ENCODE results near the gene UBE2H. TPM values are rescaled to one million over a fixed set of nuclear protein-coding genes. Genes with fewer than 3 reads are reported as not detected.

Gene UBE2H
- total RNA-seq, 1 experiment from 2014 or later: 58.0 TPM

DNA sequence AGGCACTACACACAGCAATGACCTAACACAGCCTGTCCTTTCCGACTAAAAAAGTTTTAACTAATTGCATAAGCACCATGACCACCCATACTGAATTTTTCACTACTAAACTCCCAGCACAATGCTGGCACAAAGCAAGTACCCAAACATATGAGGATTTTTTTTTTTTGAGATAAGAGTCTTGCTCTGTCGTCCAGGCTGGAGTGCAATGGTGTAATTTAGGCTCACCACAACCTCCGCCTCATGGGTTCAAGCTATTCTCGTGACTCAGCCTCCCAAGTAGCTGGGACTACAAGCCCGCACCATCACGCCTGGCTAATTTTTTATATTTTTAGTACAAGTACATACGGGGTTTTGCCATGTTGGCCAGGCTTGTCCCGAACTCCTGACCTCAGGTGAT is 5.1 kb downstream of the UBE2H start:
- TF ChIP-seq SIN3A (IDR thresholded peaks at IDR 0.05; ENCODE audit: borderline replicate concordance, insufficient read depth, low read depth, low read length) (no peak), CTCF (IDR thresholded peaks at IDR 0.05) (no peak), TCF7L2 (IDR thresholded peaks at IDR 0.05; ENCODE audit: low read depth, low read length) (no peak), REST (IDR thresholded peaks at IDR 0.05; ENCODE audit: insufficient read depth in 1 of 2, low read depth in 2 of 2, low read length in 1 of 2) (no peak), POLR2AphosphoS5 (IDR thresholded peaks at IDR 0.05; ENCODE audit: low read depth, low read length) (no peak)
- intact Hi-C loops (cut with micrococcal nuclease; ENCODE audit: unreplicated experiment) (no loop called here), in situ Hi-C loops (cut with HindIII; ENCODE audit: low pct_unique_long_range_greater_than_20kb, low sequenced_read_pairs) (no loop called here)
- ATAC-seq: no peak
- DNase-seq (ENCODE audit: low read depth, low spot score): no peak
- Histone ChIP-seq H3K36me3 (ENCODE audit: control insufficient read depth, insufficient read depth, low read length) (peaks cover 8% of the 10 kb centered on the region; the same call in 1 of the 2 replicates), H3K9me3 (ENCODE audit: control insufficient read depth, insufficient read depth, low read depth, low read length) (no peaks in the 10 kb centered on the region), H3K27me3 (ENCODE audit: control insufficient read depth, insufficient read depth, low read length) (no peaks in the 10 kb centered on the region), H3K4me3 (ENCODE audit: low read depth in 2 of 2, low read length in 2 of 2) (no peak overlapping the region), H3K27ac (ENCODE audit: low read length) (no peak overlapping the region; the same call in 1 of the 2 replicates), H3K4me1 (ENCODE audit: control insufficient read depth, insufficient read depth, low read length) (peaks cover 23% of the 10 kb centered on the region)
- POLR2A ChIA-PET: interaction anchor here (0.5 to 0.6 kb wide), 2 partner anchors 57 to 109 kb away, joined by 3 to 4 read pairs; no protein-coding TSS in a partner anchor
- CTCF ChIA-PET: interaction anchor here (0.7 kb wide), 1 partner anchor 1262 kb away, joined by 3 read pairs; no protein-coding TSS in a partner anchor
- no TSS peak for BruUV-seq (replicated peaks)

DNA sequence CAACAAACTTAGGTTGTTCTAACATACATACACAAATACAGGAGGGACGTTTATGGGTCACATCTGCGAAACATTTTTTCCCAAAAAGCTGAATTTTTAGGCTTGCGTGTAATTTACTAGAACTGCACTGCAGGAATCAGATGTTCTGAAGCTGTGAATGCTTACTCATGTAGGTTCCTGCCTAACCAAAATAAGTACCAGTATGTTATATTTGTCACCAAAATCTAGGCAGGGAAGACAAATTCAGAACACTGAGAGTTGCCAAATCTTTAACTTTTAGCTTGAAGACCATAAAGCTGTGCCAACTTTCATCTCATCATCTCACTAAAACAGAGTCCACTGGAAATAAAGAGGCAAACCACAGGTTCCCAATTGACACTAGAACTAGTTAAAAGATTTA is 5.7 kb downstream of the UBE2H start:
- in situ Hi-C loops (cut with HindIII; ENCODE audit: low pct_unique_long_range_greater_than_20kb, low sequenced_read_pairs) (no loop called here), intact Hi-C loops (cut with micrococcal nuclease; ENCODE audit: unreplicated experiment) (no loop called here)
- Histone ChIP-seq H3K9me3 (ENCODE audit: control insufficient read depth, insufficient read depth, low read depth, low read length) (no peaks in the 10 kb centered on the region), H3K27me3 (ENCODE audit: control insufficient read depth, insufficient read depth, low read length) (no peaks in the 10 kb centered on the region), H3K4me1 (ENCODE audit: control insufficient read depth, insufficient read depth, low read length) (peaks cover 23% of the 10 kb centered on the region), H3K4me3 (ENCODE audit: low read depth in 2 of 2, low read length in 2 of 2) (no peak overlapping the region), H3K27ac (ENCODE audit: low read length) (peak overlapping the region; percentile 44; the same call in 1 of the 2 replicates), H3K36me3 (ENCODE audit: control insufficient read depth, insufficient read depth, low read length) (peaks cover 6% of the 10 kb centered on the region; the same call in 1 of the 2 replicates)
- TF ChIP-seq TCF7L2 (IDR thresholded peaks at IDR 0.05; ENCODE audit: low read depth, low read length) (no peak), POLR2AphosphoS5 (IDR thresholded peaks at IDR 0.05; ENCODE audit: low read depth, low read length) (no peak), SIN3A (IDR thresholded peaks at IDR 0.05; ENCODE audit: borderline replicate concordance, insufficient read depth, low read depth, low read length) (no peak), REST (IDR thresholded peaks at IDR 0.05; ENCODE audit: insufficient read depth in 1 of 2, low read depth in 2 of 2, low read length in 1 of 2) (no peak), CTCF (IDR thresholded peaks at IDR 0.05) (no peak)
- POLR2A ChIA-PET: interaction anchor here (0.5 kb wide), 1 partner anchor 58 kb away, joined by 3 read pairs; no protein-coding TSS in a partner anchor
- DNase-seq (ENCODE audit: low read depth, low spot score) (no peak), ATAC-seq (no peak)
- CTCF ChIA-PET: no interaction called here
- no TSS peak for BruUV-seq (replicated peaks)

Measured in Panc1 (cell line).